A549 (cell line): ENCODE measurements around the gene FAM161A. TPM values are rescaled to one million over a fixed set of nuclear protein-coding genes. Genes with fewer than 3 reads are reported as not detected.

Source experiments
- ATAC-seq, 2 experiments: fragments of 200-7000 bp in 1 of 2; fragments of >200 bp in 1 of 2; cut with Nextera tagmentation in 1 of 2; cut with Tn5 transposase in 1 of 2; 3 replicates each; pipeline versions ENCODE4 v1.8.0 to v1.9.1; 2018 to 2020; ENCODE audit warnings: mild to moderate bottlenecking in 1 of 2, moderate library complexity in 1 of 2
- CTCF ChIA-PET: fragments of 300-600 bp; sonication (Branson Sonifier 250); formaldehyde crosslinking; extraction: SDS; loops from one replicate; lab custom pipeline; 2021; ENCODE audit warnings: antibody characterized with exemption, inconsistent platforms; lab: Yijun Ruan, JAX
- POLR2A ChIA-PET: fragments of 350-600 bp; formaldehyde crosslinking; extraction: SDS; loops from one replicate; lab custom pipeline; 2021; ENCODE audit warnings: antibody characterized with exemption, inconsistent platforms; lab: Yijun Ruan, JAX
- DNase-seq, 2 experiments: peaks; one replicate each; pipeline versions ENCODE4 v3.0.0 to v3.0.0-alpha.2; 2011 to 2016; ENCODE audit warnings: low read depth in 1 of 2, low spot score in 1 of 2
- FAIRE-seq: peaks from 2 replicates; lab custom pipeline; 2011; peaks lifted over from hg19 to GRCh38; lab: Jason Lieb, UNC
- H3K27ac ChIP-seq, 2 experiments: fragments of >200 bp; sonication (Bioruptor Twin); formaldehyde crosslinking; 3 replicates each; pipeline ENCODE4 v1.5.1; 2016 to 2017
- H3K4me1 ChIP-seq: fragments of >200 bp; sonication (Bioruptor Twin); formaldehyde crosslinking; 3 replicates; pipeline ENCODE4 v1.6.1; 2016
- H3K4me2 ChIP-seq: fragments of >200 bp; sonication (Bioruptor Twin); formaldehyde crosslinking; 3 replicates; pipeline ENCODE4 v1.6.1; 2016
- H3K4me3 ChIP-seq: fragments of >200 bp; sonication (Bioruptor Twin); formaldehyde crosslinking; 3 replicates; pipeline ENCODE4 v1.5.1; 2016
- H3K9me3 ChIP-seq: fragments of >200 bp; sonication (Bioruptor Twin); formaldehyde crosslinking; 3 replicates; pipeline ENCODE4 v1.6.1; 2016
- EHMT2 ChIP-seq: fragments of 200-600 bp; sonication (generic); IDR thresholded peaks from 2 replicates; pipeline ENCODE4 v1.6.1; 2016; ENCODE audit warnings: antibody characterized with exemption, low read depth, mild to moderate bottlenecking, moderate library complexity
- ELK1 ChIP-seq: fragments of 150-350 bp; IDR thresholded peaks from 2 replicates; pipeline ENCODE4 v1.6.1; 2014; ENCODE audit warnings: low read depth, mild to moderate bottlenecking, low read length
- EP300 ChIP-seq, 2 experiments: fragments of >200 bp; sonication (Bioruptor Twin); formaldehyde crosslinking; IDR thresholded peaks; 2 replicates in 1 of 2; 3 replicates in 1 of 2; pipeline ENCODE4 v1.6.1; 2016 to 2017
- ESRRA ChIP-seq: fragments of 150-350 bp; IDR thresholded peaks from 2 replicates; pipeline ENCODE4 v1.6.1; 2014; ENCODE audit warnings: mild to moderate bottlenecking, low read length, borderline replicate concordance
- FOSL2 ChIP-seq, 2 experiments: fragments of 450-650 bp in 1 of 2; fragments of >200 bp in 1 of 2; sonication (Bioruptor Twin) in 1 of 2; formaldehyde crosslinking; IDR thresholded peaks; 2 replicates each; pipeline versions ENCODE4 v1.5.0 to v1.6.1; 2016 to 2020; ENCODE audit warnings: mild to moderate bottlenecking in 1 of 2, moderate library complexity in 1 of 2
- FOXS1 ChIP-seq: fragments of 250-450 bp; sonication (Bioruptor Pico); IDR thresholded peaks from 2 replicates; pipeline ENCODE4 v1.5.0; 2020; ENCODE audit warnings: mild to moderate bottlenecking, moderate library complexity
- HMGXB4 ChIP-seq: fragments of 250-450 bp; sonication (Bioruptor Pico); IDR thresholded peaks from 2 replicates; pipeline ENCODE4 v1.5.0; 2021; ENCODE audit warnings: mild to moderate bottlenecking, moderate library complexity, borderline replicate concordance
- HOXA7 ChIP-seq: fragments of 250-450 bp; sonication (Bioruptor Pico); IDR thresholded peaks from 2 replicates; pipeline ENCODE4 v1.5.0; 2020; ENCODE audit warnings: mild to moderate bottlenecking, moderate library complexity
- HOXB5 ChIP-seq: fragments of 250-450 bp; sonication (Bioruptor Pico); IDR thresholded peaks from 2 replicates; pipeline ENCODE4 v1.5.0; 2020; ENCODE audit warnings: mild to moderate bottlenecking, moderate library complexity
- JUN ChIP-seq, 2 experiments: fragments of >200 bp; sonication (Bioruptor Twin); formaldehyde crosslinking; IDR thresholded peaks; 2 replicates in 1 of 2; 3 replicates in 1 of 2; pipeline ENCODE4 v1.6.1; 2016 to 2017
- MAFK ChIP-seq: fragments of 450-650 bp; IDR thresholded peaks from 2 replicates; pipeline ENCODE4 v1.6.1; 2014; ENCODE audit not compliant: partially characterized antibody
- NR3C1 ChIP-seq: fragments of >200 bp; sonication (Bioruptor Twin); formaldehyde crosslinking; IDR thresholded peaks from 3 replicates; pipeline ENCODE4 v1.6.1; 2017
- POLR2A ChIP-seq: IDR thresholded peaks from 2 replicates; pipeline ENCODE4 v1.6.1; 2012; ENCODE audit warnings: mild to moderate bottlenecking, low read length
- RFX5 ChIP-seq: fragments of 450-650 bp; IDR thresholded peaks from 2 replicates; pipeline ENCODE4 v1.7.1; 2014; ENCODE audit warnings: antibody characterized with exemption, mild to moderate bottlenecking, moderate library complexity
- SMC3 ChIP-seq: fragments of >200 bp; sonication (Bioruptor Twin); formaldehyde crosslinking; IDR thresholded peaks from 3 replicates; pipeline ENCODE4 v1.6.1; 2018; ENCODE audit warnings: inconsistent platforms
- TFCP2L1 ChIP-seq: fragments of 250-450 bp; sonication (Bioruptor Pico); IDR thresholded peaks from 2 replicates; pipeline ENCODE4 v1.5.0; 2021; ENCODE audit warnings: mild to moderate bottlenecking
- TP53 ChIP-seq: fragments of 250-450 bp; sonication (Bioruptor Pico); IDR thresholded peaks from 2 replicates; pipeline ENCODE4 v1.5.0; 2021; ENCODE audit warnings: mild to moderate bottlenecking, moderate library complexity
- ZSCAN20 ChIP-seq: fragments of 250-450 bp; sonication (Bioruptor Pico); IDR thresholded peaks from 2 replicates; pipeline ENCODE4 v1.8.0; 2022; ENCODE audit warnings: mild to moderate bottlenecking, moderate library complexity
- WGBS: methylation state at CpG from one replicate; pipeline ENCODE4 v1.1.6; 2017; ENCODE audit errors: missing lambda C conversion rate; 5-methylcytosine and 5-hydroxymethylcytosine counted together
- polyA plus RNA-seq, 4 experiments: library from polyadenylated mRNA; depleted of rRNA in 3 of 4; stranded (reverse); fragments of >200 nt; fragmentation: RNase III in 1 of 4; extraction: RNeasy Plus Mini Kit Qiagen cat#74134 plus additional on column Dnase treatment in 1 of 4; gene quantifications; 2 replicates in 3 of 4; 3 replicates in 1 of 4; pipeline ENCODE4 v1.2.3, GENCODE V29; 2011 to 2017

Gene FAM161A
- polyA plus RNA-seq, 2 of the 4 experiments (the other 2 are of a cell fraction) = 5.8 to 11.8 TPM

- TF ChIP-seq FOSL2 (IDR thresholded peaks at IDR 0.05) (no peak), FOSL2 (CRISPR knock-in tag; IDR thresholded peaks at IDR 0.05) (0 out of 2 replicates have a peak, but pooled peaks have one; percentile 48), JUN (IDR thresholded peaks at IDR 0.05) (peak; percentile 96 to 99), TFCP2L1 (CRISPR knock-in tag) (0 out of 2 replicates have a peak, but pooled peaks have one; percentile 53), TP53 (CRISPR knock-in tag) (0 out of 2 replicates have a peak, but pooled peaks have one; percentile 36), RFX5 (peak; percentile 13; the same call in 1 of the 2 replicates)
Observed at GRCh38 chr2:61888267-61889055, 34.6 kb upstream of the FAM161A start, which contains the start of gene CCT4 (continued).

- TF ChIP-seq NR3C1 (no peak), HOXB5 (CRISPR knock-in tag) (no peak), ZSCAN20 (CRISPR knock-in tag) (no peak), EHMT2 (no peak), ESRRA (no peak), FOXS1 (CRISPR knock-in tag) (no peak), HOXA7 (no peak)
- peak overlapping the region; percentile 89 to 93 for H3K27ac ChIP-seq
- POLR2A ChIA-PET = interaction anchor here (1.0 kb wide), 1 partner anchor 22 kb away, joined by 3 read pairs; no protein-coding TSS in a partner anchor
- ATAC-seq (peak; percentile 5 to 33; a peak in 3 of 6 replicates), FAIRE-seq (no peak), DNase-seq (peak in 1 of 2 experiments; percentile 44)
- H3K4me2 ChIP-seq = peak overlapping the region; percentile 83
- WGBS = under 1% methylated on average over 18 of the region's 18 CpGs
- peak overlapping the region; percentile 88 for H3K4me3 ChIP-seq
- peaks cover 27% of the 10 kb centered on the region for H3K4me1 ChIP-seq
- H3K9me3 ChIP-seq = no peaks in the 10 kb centered on the region
- CTCF ChIA-PET = interaction anchor here (0.5 to 1.1 kb wide), 2 partner anchors 462 to 751 kb away, joined by 3 to 4 read pairs; no protein-coding TSS in a partner anchor
Observed at GRCh38 chr2:61887717-61888266, 33.9 kb upstream of the FAM161A start.

GRCh38 chr2:61885896-61886603, 32.2 kb upstream of the FAM161A start:
- Histone ChIP-seq H3K9me3 (no peaks in the 10 kb centered on the region), H3K4me3 (peak overlapping the region; percentile 88), H3K4me2 (peak overlapping the region; percentile 83), H3K4me1 (peaks cover 27% of the 10 kb centered on the region), H3K27ac (no peak overlapping the region)
- ChIA-PET CTCF (interaction anchor here (0.7 to 1.6 kb wide), 3 partner anchors 15 to 188 kb away, joined by 3 read pairs; no protein-coding TSS in a partner anchor), POLR2A (interaction anchor here (0.6 to 1.6 kb wide), 3 partner anchors 40 to 347 kb away, joined by 3 to 4 read pairs (median 3); partner anchors contain the start of gene XPO1)
- 86% methylated on average over 18 of the region's 18 CpGs for WGBS
- DNase-seq (no peak), ATAC-seq (no peak), FAIRE-seq (no peak)
- TF ChIP-seq TP53 (CRISPR knock-in tag) = peak; percentile 57; the same call in 1 of the 2 replicates
- no peak for TF ChIP-seq EP300 (IDR thresholded peaks at IDR 0.05)

GRCh38 chr2:61882850-61883249, 29.0 kb upstream of the FAM161A start:
- CTCF ChIA-PET = interaction anchor here (1.2 kb wide), 1 partner anchor 16 kb away, joined by 3 read pairs; no protein-coding TSS in a partner anchor
- ATAC-seq = no peak
- Histone ChIP-seq H3K4me2 (no peak overlapping the region), H3K4me3 (no peak overlapping the region), H3K9me3 (no peaks in the 10 kb centered on the region), H3K27ac (no peak overlapping the region), H3K4me1 (peaks cover 49% of the 10 kb centered on the region)
- DNase-seq = no peak
- WGBS = 93% methylated on average over 5 of the region's 5 CpGs
- FAIRE-seq = no peak
- POLR2A ChIA-PET = interaction anchor here (0.6 kb wide), 2 partner anchors 28 to 472 kb away, joined by 3 to 4 read pairs; no protein-coding TSS in a partner anchor
- TF ChIP-seq SMC3 (no peak), FOSL2 (IDR thresholded peaks at IDR 0.05) (no peak), FOSL2 (CRISPR knock-in tag; IDR thresholded peaks at IDR 0.05) (no peak), ELK1 (no peak), POLR2A (no peak), HMGXB4 (no peak), MAFK (peak; percentile 64)
